Measurements from ENCODE around the gene EPC1. TPM values are rescaled to one million over a fixed set of nuclear protein-coding genes. Genes with fewer than 3 reads are reported as not detected.
"Not testable (repeated sequence)": the region's sequence is repeated elsewhere in the genome, so short reads cannot be mapped to it uniquely, and the experiment has no call there.

The EPC1 gene
- total and polyA plus RNA-seq, 10 donors = 16.0 to 69.2 (median 57.4) TPM

DNA sequence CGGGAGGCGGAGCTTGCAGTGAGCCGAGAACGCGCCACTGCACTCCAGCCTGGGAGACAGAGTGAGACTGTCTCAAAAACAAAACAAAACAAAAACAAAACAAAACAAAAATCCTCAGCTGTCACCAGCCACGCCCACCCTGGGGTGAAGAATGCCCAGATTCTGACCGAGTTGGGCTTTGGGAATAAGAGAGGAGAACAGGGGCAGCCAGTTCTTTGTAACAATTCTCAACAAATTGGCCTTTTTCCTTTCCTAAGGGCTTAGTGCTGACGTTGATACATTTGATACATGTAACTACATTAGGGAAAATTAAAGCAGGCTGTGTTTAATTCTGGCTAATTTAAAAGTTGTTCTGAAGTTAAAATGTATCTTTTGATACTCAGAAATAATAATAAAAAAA lies 121.0 kb downstream of the EPC1 start:
- TF ChIP-seq, protein P1, sequence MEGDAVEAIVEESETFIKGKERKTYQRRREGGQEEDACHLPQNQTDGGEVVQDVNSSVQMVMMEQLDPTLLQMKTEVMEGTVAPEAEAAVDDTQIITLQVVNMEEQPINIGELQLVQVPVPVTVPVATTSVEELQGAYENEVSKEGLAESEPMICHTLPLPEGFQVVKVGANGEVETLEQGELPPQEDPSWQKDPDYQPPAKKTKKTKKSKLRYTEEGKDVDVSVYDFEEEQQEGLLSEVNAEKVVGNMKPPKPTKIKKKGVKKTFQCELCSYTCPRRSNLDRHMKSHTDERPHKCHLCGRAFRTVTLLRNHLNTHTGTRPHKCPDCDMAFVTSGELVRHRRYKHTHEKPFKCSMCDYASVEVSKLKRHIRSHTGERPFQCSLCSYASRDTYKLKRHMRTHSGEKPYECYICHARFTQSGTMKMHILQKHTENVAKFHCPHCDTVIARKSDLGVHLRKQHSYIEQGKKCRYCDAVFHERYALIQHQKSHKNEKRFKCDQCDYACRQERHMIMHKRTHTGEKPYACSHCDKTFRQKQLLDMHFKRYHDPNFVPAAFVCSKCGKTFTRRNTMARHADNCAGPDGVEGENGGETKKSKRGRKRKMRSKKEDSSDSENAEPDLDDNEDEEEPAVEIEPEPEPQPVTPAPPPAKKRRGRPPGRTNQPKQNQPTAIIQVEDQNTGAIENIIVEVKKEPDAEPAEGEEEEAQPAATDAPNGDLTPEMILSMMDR (IDR thresholded peaks at IDR 0.05 in 8 of 11, conservative IDR thresholded peaks at IDR 0.05 in 3 of 11) = no peak
- no peak for TF ChIP-seq POLR2A (IDR thresholded peaks at IDR 0.05)
- TF ChIP-seq POLR2AphosphoS5 (IDR thresholded peaks at IDR 0.05) = no peak
- Histone ChIP-seq H3K27me3 (replicated peaks in 1 of 7) (no peaks in the 10 kb centered on the region), H3K36me3 (no peaks in the 10 kb centered on the region), H3K27ac (no peak overlapping the region), H3K9me3 (peaks cover 0 to 15% (median 2%) of the 10 kb centered on the region in 8 donors), H3K4me3 (no peak overlapping the region), H3K4me1 (no peaks in the 10 kb centered on the region)
- DNase-seq = no peak
- 84 to 96% (median 89%) methylated on average over 8 of the region's 8 CpGs for WGBS, 5 donors
- intact Hi-C loops (cut with DNase I; ENCODE audit: low total_unique reads) = no loop called here

DNA sequence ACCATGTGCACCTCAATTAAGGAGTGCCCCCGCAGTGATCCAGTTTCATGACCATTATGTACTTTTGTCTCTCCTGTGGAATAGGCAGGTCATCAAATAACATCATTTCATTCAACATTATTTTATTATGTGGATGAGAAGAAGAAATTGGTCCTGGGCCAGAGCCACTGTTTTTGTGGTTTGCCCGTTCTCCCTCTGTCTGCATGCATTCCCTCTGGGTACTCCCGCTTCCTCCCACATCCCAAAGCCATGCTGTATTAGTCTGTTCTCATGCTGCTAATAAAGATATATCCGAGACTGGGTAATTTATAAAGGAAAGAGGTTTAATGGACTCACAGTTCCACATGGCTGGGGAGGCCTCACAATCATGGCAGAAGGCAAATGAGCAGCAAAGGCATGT lies 124.6 kb downstream of the EPC1 start:
- H3K9me3 ChIP-seq = peaks cover 0 to 37% (median 25%) of the 10 kb centered on the region in 8 donors
- H3K27ac ChIP-seq; H3K27me3 ChIP-seq (replicated peaks in 1 of 7); intact Hi-C loops (cut with DNase I; ENCODE audit: low total_unique reads); H3K36me3 ChIP-seq; H3K4me1 ChIP-seq; DNase-seq; H3K4me3 ChIP-seq: not testable (repeated sequence)
- 74 to 87% (median 85%) methylated on average over 4 of the region's 4 CpGs for WGBS, 5 donors

DNA sequence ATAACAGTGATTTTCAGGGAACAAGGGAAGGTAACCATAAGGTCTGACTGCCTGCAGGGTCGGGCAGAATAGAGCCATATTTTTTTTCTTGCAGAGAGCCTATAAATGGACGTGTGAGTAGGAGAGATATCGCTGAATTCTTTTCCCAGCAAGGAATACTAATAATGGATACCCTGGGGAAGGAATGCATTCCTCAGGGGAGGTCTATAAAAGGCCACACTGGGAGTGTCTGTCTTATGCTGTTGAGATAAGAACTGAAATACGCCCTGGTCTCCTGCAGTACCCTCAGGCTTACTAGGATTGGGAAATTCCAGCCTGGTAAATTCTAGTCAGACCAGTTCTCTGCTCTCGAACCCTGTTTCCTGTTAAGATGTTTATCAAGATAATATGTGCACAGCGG lies 127.8 kb downstream of the EPC1 start:
- H3K4me3 ChIP-seq, H3K27ac ChIP-seq: not testable (repeated sequence)
- WGBS, 5 donors = 79 to 97% (median 90%) methylated on average over 6 of the region's 6 CpGs

DNA sequence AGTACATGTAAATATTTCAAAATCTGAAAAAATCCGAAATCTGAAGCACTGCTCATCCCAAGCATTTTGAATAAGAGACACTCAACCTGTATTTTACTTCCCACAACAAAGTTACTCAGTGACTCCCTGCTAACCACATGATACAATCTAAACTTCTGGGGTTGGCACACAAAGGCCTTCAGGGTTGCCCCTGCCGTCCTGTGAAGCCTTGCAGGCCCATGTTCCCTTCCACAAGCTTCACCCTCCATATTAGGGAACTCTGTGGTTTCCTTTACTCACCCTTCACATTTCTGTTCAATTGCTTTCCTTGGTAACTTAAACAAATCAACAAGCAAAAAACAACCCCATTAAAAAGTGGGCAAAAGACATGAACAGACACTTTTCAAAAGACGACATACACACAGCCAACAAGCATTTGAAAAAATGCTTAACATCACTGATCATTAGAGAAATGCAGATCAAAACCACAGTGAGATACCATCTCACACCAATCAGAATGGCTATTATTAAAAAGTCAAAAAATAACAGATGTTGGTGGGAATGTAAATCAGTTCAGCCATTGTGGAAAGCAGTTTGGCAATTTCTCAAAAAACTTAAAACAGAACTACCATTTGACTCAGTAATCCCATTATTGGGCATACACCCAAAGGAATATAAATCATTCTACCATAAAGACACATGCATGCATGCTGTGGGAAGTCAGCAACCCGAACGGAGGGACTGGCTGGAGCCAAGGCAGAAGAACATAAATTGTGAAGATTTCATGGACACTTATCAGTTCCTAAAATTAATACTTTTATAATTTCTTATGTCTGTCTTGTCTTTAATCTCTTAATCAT lies 128.5 kb downstream of the EPC1 start:
- WGBS, 5 donors = 63 to 73% (median 69%) methylated on average over 5 of the region's 5 CpGs
- H3K27me3 ChIP-seq (replicated peaks in 1 of 7); DNase-seq; H3K4me1 ChIP-seq; H3K4me3 ChIP-seq; H3K27ac ChIP-seq; H3K36me3 ChIP-seq; intact Hi-C loops (cut with DNase I; ENCODE audit: low total_unique reads): not testable (repeated sequence)
- peaks cover 0 to 31% (median 25%) of the 10 kb centered on the region in 8 donors for H3K9me3 ChIP-seq

More for the DNA sequence above, 127.8 kb downstream of the EPC1 start:
- H3K4me1 ChIP-seq; DNase-seq; intact Hi-C loops (cut with DNase I; ENCODE audit: low total_unique reads); H3K27me3 ChIP-seq (replicated peaks in 1 of 7); H3K36me3 ChIP-seq: not testable (repeated sequence)
- peaks cover 0 to 37% (median 25%) of the 10 kb centered on the region in 8 donors for H3K9me3 ChIP-seq

Small RNA genes within 50 kb of the gene (small RNA-seq; reads per million reads assigned to genes)
- gene RNU6-1244P = 0 reads per million in 4 donors

Other genes starting within 250 kb of the EPC1 start
- 10 to 100 TPM; 17.5 to 32.6 (median 29.3) TPM for gene CCDC7, start 99.0 kb upstream of the EPC1 start, total RNA-seq
- gene CCDC7, start 99.0 kb upstream of the EPC1 start, polyA plus RNA-seq = 1 to 10 TPM in 1 of 3 donors, under 1 TPM in 2; 0.70 to 1.2 (median 0.83) TPM